Hepatocyte (in vitro differentiated cells): ENCODE data around the gene ASPHD2.

Experiments used
- EZH2 ChIP-seq: fragments of 200-600 bp; sonication (generic); IDR thresholded peaks from 2 replicates; pipeline ENCODE4 v1.6.1; 2016; ENCODE audit warnings: antibody characterized with exemption, mild to moderate bottlenecking, borderline replicate concordance
- TF ChIP-seq, protein P1 (sequence below): fragments of 200-600 bp; sonication (generic); IDR thresholded peaks from 2 replicates; pipeline ENCODE4 v1.5.1; 2016; ENCODE audit warnings: antibody characterized with exemption, mild to moderate bottlenecking; ENCODE audit not compliant: poor library complexity

DNA sequence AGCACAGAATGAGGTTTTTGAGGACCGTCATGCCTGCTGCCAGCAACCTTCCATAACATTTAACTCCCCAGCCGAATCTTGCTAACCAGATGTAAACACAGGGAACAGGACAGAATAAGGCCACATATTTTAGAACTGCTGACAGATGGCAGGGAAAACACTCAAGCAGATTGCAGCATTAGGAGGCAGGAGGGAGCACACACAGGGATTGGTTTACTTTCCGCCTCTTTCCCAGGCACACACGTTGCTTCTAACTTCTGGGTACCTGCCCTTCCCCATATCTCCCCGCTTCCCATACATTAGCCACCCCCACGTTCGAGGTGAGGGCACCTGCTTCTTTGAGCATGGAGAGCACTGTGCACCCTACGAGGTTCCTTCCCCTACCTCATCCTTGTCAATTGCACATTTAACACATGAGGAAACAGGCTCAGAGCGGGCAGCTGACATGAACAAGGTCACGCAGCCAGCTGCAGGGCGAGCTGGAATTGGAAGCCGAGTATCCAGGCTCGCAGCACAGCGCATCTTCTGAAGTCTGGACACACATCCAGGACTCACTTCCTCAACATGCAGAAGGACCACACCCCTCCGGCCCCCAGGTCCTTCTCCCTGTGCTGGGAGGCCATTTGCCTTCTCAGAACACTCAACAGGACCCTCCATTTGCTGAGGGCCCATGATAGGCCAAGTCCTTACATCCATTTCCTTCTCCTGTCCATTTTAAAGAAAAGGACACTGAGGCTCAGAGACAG lies 18.7 kb downstream of the ASPHD2 start:
- TF ChIP-seq, protein P1, sequence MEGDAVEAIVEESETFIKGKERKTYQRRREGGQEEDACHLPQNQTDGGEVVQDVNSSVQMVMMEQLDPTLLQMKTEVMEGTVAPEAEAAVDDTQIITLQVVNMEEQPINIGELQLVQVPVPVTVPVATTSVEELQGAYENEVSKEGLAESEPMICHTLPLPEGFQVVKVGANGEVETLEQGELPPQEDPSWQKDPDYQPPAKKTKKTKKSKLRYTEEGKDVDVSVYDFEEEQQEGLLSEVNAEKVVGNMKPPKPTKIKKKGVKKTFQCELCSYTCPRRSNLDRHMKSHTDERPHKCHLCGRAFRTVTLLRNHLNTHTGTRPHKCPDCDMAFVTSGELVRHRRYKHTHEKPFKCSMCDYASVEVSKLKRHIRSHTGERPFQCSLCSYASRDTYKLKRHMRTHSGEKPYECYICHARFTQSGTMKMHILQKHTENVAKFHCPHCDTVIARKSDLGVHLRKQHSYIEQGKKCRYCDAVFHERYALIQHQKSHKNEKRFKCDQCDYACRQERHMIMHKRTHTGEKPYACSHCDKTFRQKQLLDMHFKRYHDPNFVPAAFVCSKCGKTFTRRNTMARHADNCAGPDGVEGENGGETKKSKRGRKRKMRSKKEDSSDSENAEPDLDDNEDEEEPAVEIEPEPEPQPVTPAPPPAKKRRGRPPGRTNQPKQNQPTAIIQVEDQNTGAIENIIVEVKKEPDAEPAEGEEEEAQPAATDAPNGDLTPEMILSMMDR = no peak
- TF ChIP-seq EZH2 = no peak
